Loucy (cell line): ENCODE results near the gene SCRN2.

ENCODE experiments used
- H2AFZ ChIP-seq: fragments of 200-600 bp; sonication (generic); 2 replicates; pipeline ENCODE4 v1.6.0; 2016; ENCODE audit warnings: antibody characterized with exemption, mild to moderate bottlenecking, low read length, moderate library complexity
- H3F3A ChIP-seq: fragments of 200-600 bp; 2 replicates; pipeline ENCODE4 v1.6.0; 2016; ENCODE audit warnings: antibody characterized with exemption, low read depth, mild to moderate bottlenecking
- H3K27me3 ChIP-seq: fragments of 200-600 bp; sonication (generic); 2 replicates; pipeline ENCODE4 v1.6.1; 2014; ENCODE audit warnings: low read length, mild to moderate bottlenecking; ENCODE audit not compliant: insufficient read depth, poor library complexity, severe bottlenecking
- H3K36me3 ChIP-seq: fragments of 200-600 bp; sonication (generic); 2 replicates; pipeline ENCODE4 v1.6.1; 2016; ENCODE audit warnings: low read length; ENCODE audit not compliant: insufficient read depth
- H3K4me1 ChIP-seq: fragments of 200-600 bp; sonication (generic); 2 replicates; pipeline ENCODE4 v1.5.1; 2014; ENCODE audit warnings: low read length, mild to moderate bottlenecking; ENCODE audit not compliant: insufficient read depth, poor library complexity, severe bottlenecking
- H3K4me2 ChIP-seq: fragments of 200-600 bp; sonication (generic); 2 replicates; pipeline ENCODE4 v1.6.0; 2014; ENCODE audit warnings: antibody characterized with exemption, low read length, low read depth, mild to moderate bottlenecking; ENCODE audit not compliant: poor library complexity, severe bottlenecking
- H3K4me3 ChIP-seq: fragments of 200-600 bp; sonication (generic); 2 replicates; pipeline ENCODE4 v1.5.1; 2014; ENCODE audit warnings: low read length, mild to moderate bottlenecking, mixed read lengths; ENCODE audit not compliant: poor library complexity, severe bottlenecking
- H3K79me2 ChIP-seq: fragments of 200-600 bp; sonication (generic); 2 replicates; pipeline ENCODE4 v1.6.1; 2014; ENCODE audit warnings: low read length; ENCODE audit not compliant: insufficient read depth
- H3K9ac ChIP-seq: fragments of 200-600 bp; sonication (generic); 2 replicates; pipeline ENCODE4 v1.6.0; 2014; ENCODE audit warnings: mild to moderate bottlenecking, low read depth, low read length, moderate library complexity; ENCODE audit not compliant: poor library complexity, severe bottlenecking
- H3K9me2 ChIP-seq: fragments of 200-600 bp; sonication (generic); replicated peaks from 2 replicates; pipeline ENCODE4 v1.6.1; 2016; ENCODE audit warnings: low read depth, low read length, mixed read lengths
- H3K9me3 ChIP-seq: fragments of 200-600 bp; sonication (generic); 2 replicates; pipeline ENCODE4 v1.6.1; 2014; ENCODE audit warnings: mild to moderate bottlenecking, antibody characterized with exemption, low read length, low read depth; ENCODE audit not compliant: insufficient read depth
- H4K20me1 ChIP-seq: fragments of 200-600 bp; sonication (generic); 2 replicates; pipeline ENCODE4 v1.6.0; 2014; ENCODE audit warnings: antibody characterized with exemption, low read length, mild to moderate bottlenecking; ENCODE audit not compliant: insufficient read depth, poor library complexity, severe bottlenecking
- CTCF ChIP-seq: fragments of 200-600 bp; sonication (generic); conservative IDR thresholded peaks from 2 replicates; pipeline ENCODE4 v1.5.1; 2014; ENCODE audit warnings: mild to moderate bottlenecking, antibody characterized with exemption, low read length
- EZH2phosphoT487 ChIP-seq: fragments of 200-600 bp; IDR thresholded peaks from 2 replicates; pipeline ENCODE4 v1.6.1; 2018; ENCODE audit warnings: antibody characterized with exemption, mild to moderate bottlenecking, moderate library complexity, borderline replicate concordance

SCRN2 gene

DNA sequence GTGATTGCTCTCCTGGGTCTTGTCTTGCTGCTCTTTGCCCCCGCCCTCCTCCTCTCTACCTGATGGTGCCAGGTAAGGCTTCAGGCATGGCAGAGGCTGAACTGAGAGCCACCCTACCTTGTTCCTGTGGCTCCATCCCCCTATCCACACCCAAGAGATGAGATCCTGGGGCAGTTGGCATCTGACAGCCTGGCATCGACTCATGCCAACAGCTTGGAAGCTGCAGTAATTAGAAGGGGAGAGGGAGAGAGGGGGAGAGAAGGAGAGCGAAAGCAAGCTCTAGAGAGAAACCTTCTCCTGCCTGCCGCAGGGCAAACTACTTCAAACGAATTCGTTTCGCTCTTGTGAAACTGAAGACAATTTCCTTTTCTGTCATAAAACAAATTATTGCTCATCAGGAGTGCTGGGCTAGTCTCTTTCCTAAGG lies 23.7 kb upstream of the SCRN2 start:
- no peak overlapping the region for H3K9ac ChIP-seq
- H3K4me2 ChIP-seq = no peak overlapping the region
- no peaks in the 10 kb centered on the region for H3F3A ChIP-seq
- no peak overlapping the region for H3K4me3 ChIP-seq
- no peaks in the 10 kb centered on the region for H3K27me3 ChIP-seq
- H3K4me1 ChIP-seq = no peaks in the 10 kb centered on the region
- no peaks in the 10 kb centered on the region for H4K20me1 ChIP-seq
- H2AFZ ChIP-seq = no peak overlapping the region
- H3K36me3 ChIP-seq = no peaks in the 10 kb centered on the region
- TF ChIP-seq EZH2phosphoT487 = no peak
- no peak for TF ChIP-seq CTCF
- H3K79me2 ChIP-seq = no peaks in the 10 kb centered on the region
- no peaks in the 10 kb centered on the region for H3K9me3 ChIP-seq
- no peaks in the 10 kb centered on the region for H3K9me2 ChIP-seq

DNA sequence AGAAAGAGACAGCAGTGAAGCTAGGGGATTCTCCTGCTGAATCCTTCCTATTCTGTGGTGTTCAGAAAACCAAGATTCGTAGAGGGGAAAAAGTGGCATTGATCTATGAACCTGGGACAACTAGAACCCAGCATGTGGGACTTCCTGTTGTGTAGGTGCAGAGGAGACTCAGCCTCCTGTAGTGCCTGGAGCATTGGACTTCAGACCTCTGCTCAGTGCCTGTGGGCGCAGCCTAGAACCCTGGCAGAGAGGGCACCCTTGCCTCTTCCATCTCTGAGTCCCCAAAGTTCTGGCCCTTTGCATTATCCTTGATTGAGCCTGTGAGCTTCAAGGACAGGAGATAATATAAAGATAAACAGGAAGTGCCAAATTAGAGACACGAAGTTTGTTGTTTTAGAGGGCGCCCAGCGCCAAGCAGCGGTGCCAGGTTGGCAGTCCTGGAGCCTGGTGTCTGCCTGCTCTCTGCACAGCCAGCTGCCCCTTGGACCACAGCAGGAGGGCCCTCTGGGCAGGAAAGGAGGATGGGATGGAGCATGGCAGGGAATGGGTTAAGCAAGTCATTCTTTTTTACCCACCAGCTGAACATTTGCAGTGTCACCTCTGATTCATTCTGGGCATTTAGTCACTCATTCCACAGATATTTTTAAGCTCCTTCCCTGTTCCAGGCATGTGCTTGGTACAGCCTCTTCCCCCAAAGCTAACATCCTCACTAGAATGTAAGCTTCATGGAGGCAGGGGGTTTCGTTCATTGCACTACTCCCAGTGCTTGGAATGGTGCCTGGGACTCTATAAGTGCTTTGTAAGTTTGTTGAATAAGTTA lies 21.8 kb upstream of the SCRN2 start:
- Histone ChIP-seq H3F3A (no peaks in the 10 kb centered on the region), H2AFZ (no peak overlapping the region), H3K4me1 (no peaks in the 10 kb centered on the region)

DNA sequence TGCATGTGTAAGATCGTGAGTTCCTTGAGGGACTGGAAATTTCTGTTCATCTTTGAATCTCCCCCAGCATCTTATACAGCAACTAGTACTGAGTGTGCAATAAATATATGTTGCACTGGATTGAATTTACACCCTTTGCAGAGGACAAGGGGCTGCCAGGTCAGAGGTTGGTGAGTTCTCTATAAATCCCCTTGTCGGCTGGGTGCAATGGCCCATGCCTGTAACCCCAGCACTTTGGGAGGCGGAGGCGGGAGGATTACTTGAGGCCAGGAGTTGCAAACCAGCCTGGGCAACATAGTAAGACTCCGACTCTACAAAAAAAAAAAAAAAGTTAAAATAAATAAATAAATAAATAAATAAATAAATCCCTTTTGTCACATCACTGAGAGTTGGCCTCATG lies 19.3 kb upstream of the SCRN2 start:
- Histone ChIP-seq H3K4me3 (no peak overlapping the region), H3K36me3 (no peaks in the 10 kb centered on the region), H3K4me2 (no peak overlapping the region), H3K9me3 (no peaks in the 10 kb centered on the region), H2AFZ (no peak overlapping the region), H4K20me1 (no peaks in the 10 kb centered on the region), H3K4me1 (no peaks in the 10 kb centered on the region), H3K79me2 (no peaks in the 10 kb centered on the region), H3F3A (no peaks in the 10 kb centered on the region), H3K27me3 (no peaks in the 10 kb centered on the region), H3K9me2 (no peaks in the 10 kb centered on the region), H3K9ac (no peak overlapping the region)
- TF ChIP-seq EZH2phosphoT487 = no peak
- TF ChIP-seq CTCF = no peak

More for the DNA sequence above, 21.8 kb upstream of the SCRN2 start:
- TF ChIP-seq EZH2phosphoT487 = no peak
- TF ChIP-seq CTCF = no peak
- no peaks in the 10 kb centered on the region for H3K27me3 ChIP-seq
- H3K9ac ChIP-seq = no peak overlapping the region
- H3K4me2 ChIP-seq = no peak overlapping the region
- H3K9me3 ChIP-seq = no peaks in the 10 kb centered on the region
- no peaks in the 10 kb centered on the region for H3K9me2 ChIP-seq
- H3K36me3 ChIP-seq = no peaks in the 10 kb centered on the region
- no peaks in the 10 kb centered on the region for H3K79me2 ChIP-seq
- no peak overlapping the region for H3K4me3 ChIP-seq
- H4K20me1 ChIP-seq = no peaks in the 10 kb centered on the region
